ENCODE measurements around the gene FAT1.

DNA sequence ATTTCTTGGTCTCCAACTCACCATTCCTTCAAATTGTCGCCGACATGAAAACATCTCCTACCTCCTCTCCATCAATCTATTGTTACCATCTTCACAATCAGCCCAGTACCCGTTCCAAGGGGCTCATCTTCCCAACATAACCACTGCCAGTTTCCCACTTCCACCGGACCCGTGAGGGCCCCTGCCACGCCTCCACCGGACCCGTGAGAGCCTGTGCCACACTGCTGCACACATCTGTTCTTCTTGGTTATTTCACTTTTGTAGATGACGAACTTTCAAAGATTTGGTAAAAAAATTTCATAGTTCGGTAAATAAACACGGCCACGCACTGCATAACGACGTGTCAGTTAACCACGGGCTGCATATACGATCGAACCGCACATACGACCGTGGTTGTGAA is 65.0 kb downstream of the FAT1 start:
- TF ChIP-seq JUN (IDR thresholded peaks at IDR 0.05; ENCODE audit: borderline replicate concordance, insufficient read depth, insufficient read length, low read depth) (no peak), POLR2A (IDR thresholded peaks at IDR 0.05; ENCODE audit: low read depth, low read length) (no peak), POLR2AphosphoS5 (IDR thresholded peaks at IDR 0.05; ENCODE audit: insufficient read depth, low read depth, low read length) (no peak), MYC (IDR thresholded peaks at IDR 0.05; ENCODE audit: low read depth, low read length) (no peak), EZH2 (IDR thresholded peaks at IDR 0.05; ENCODE audit: borderline replicate concordance, low read depth, low read length, severe bottlenecking) (no peak)
- TF ChIP-seq, protein P1, sequence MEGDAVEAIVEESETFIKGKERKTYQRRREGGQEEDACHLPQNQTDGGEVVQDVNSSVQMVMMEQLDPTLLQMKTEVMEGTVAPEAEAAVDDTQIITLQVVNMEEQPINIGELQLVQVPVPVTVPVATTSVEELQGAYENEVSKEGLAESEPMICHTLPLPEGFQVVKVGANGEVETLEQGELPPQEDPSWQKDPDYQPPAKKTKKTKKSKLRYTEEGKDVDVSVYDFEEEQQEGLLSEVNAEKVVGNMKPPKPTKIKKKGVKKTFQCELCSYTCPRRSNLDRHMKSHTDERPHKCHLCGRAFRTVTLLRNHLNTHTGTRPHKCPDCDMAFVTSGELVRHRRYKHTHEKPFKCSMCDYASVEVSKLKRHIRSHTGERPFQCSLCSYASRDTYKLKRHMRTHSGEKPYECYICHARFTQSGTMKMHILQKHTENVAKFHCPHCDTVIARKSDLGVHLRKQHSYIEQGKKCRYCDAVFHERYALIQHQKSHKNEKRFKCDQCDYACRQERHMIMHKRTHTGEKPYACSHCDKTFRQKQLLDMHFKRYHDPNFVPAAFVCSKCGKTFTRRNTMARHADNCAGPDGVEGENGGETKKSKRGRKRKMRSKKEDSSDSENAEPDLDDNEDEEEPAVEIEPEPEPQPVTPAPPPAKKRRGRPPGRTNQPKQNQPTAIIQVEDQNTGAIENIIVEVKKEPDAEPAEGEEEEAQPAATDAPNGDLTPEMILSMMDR (IDR thresholded peaks at IDR 0.05; ENCODE audit: extremely low read depth in 1 of 2, insufficient read depth in 1 of 2, low read depth in 1 of 2, low read length in 2 of 2): no peak
- TF ChIP-seq, protein P2, sequence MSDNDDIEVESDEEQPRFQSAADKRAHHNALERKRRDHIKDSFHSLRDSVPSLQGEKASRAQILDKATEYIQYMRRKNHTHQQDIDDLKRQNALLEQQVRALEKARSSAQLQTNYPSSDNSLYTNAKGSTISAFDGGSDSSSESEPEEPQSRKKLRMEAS (IDR thresholded peaks at IDR 0.05; ENCODE audit: insufficient read depth, insufficient read length): no peak
